Activated CD4-positive, alpha-beta T cell treated with anti-CD3 and anti-CD28 coated beads for 36 hours (primary cell): ENCODE measurements around the gene CTBP1. TPM values are rescaled to one million over a fixed set of nuclear protein-coding genes. Genes with fewer than 3 reads are reported as not detected.

Experiments used
- ATAC-seq: fragments of 200-7000 bp; cut with Tn5 transposase; one replicate; pipeline ENCODE4 v1.10.0; 2021; ENCODE audit warnings: mild to moderate bottlenecking, moderate library complexity
- CTCF ChIA-PET: fragments of 350-600 bp; sonication (Branson Sonifier 250); formaldehyde crosslinking; loops from one replicate; lab custom pipeline; 2021; ENCODE audit warnings: antibody characterized with exemption; lab: Charles Lee
- POLR2A ChIA-PET: fragments of 350-600 bp; sonication (Branson Sonifier 250); formaldehyde crosslinking; loops from one replicate; lab custom pipeline; 2021; ENCODE audit warnings: antibody characterized with exemption, inconsistent platforms; lab: Charles Lee
- DNase-seq: peaks from one replicate; pipeline ENCODE4 v3.0.0-alpha.2; 2020
- H3K27ac Mint-ChIP-seq: one replicate; pipeline ENCODE4 v1.8.0; 2021; ENCODE audit warnings: mixed read lengths
- H3K27me3 Mint-ChIP-seq: one replicate; pipeline ENCODE4 v1.8.0; 2021; ENCODE audit warnings: mixed read lengths
- H3K36me3 Mint-ChIP-seq: one replicate; pipeline ENCODE4 v1.8.0; 2021; ENCODE audit warnings: low read depth, mixed read lengths
- H3K4me1 Mint-ChIP-seq: one replicate; pipeline ENCODE4 v1.8.0; 2021; ENCODE audit warnings: mixed read lengths
- H3K4me3 Mint-ChIP-seq: one replicate; pipeline ENCODE4 v1.8.0; 2021; ENCODE audit warnings: mild to moderate bottlenecking, moderate library complexity, mixed read lengths
- H3K9me3 Mint-ChIP-seq: one replicate; pipeline ENCODE4 v1.8.0; 2021; ENCODE audit warnings: low read depth, mixed read lengths
- intact Hi-C, 2 experiments: fragments of 100-400 bp; cut with DNase I in 1 of 2; cut with micrococcal nuclease in 1 of 2; formaldehyde crosslinking; loops; one replicate each; pipeline versions ENCODE4 v1.14.2 to v1.15.1; 2022 to 2024; cut with DNase I, micrococcal nuclease
- total RNA-seq, 2 experiments: library from RNA; stranded (reverse); gene quantifications; one replicate each; pipeline ENCODE4 v1.2.3, GENCODE V29; 2021

The CTBP1 gene
- total RNA-seq, 2 experiments from 2014 or later, result 152 to 177 TPM

DNA sequence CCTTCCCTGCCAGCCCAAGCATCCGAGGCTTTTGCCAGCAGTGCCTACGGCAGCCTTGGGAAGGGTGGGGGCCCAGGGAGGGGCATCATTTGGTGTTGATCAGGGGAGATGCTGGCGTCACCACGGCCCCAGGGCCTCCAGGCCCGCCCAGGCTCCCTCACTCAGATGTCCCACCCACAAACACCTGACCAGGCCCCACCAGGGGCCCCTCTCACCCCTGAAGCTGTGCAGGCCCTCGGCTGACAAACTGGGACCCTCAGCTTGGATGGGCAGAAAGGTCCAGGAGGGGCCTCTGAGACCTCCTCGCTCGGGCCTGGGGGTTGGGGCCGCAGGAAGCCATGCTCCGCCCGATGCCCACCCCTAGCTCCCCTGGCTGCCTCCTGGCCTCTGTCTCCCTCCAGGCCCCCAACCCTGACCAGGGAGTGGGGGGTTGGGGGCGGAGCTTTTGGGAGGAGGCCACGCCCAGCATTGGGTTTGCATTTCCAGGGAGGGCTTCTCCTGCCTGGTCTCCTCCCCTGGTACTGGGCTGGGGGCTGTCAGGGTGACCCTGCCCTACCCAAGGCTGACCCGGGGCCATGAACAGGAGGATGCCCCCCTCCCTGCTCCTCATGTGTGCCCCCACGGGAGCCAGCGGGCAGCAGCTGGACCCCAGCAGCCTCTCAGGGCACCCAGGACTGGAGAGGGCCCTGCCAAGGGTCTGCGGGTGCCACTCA is 43.2 kb downstream of the CTBP1 start:
- H3K27me3 Mint-ChIP-seq, result no peaks in the 10 kb centered on the region

GRCh38 chr4:1204828-1205585 is 43.9 kb downstream of the CTBP1 start:
- intact Hi-C loops, result loop anchor here (5.0 kb wide), 4 partner anchors 38 to 507 kb away; partner anchors contain the start of genes SLBP (in 1 of the 2) and UVSSA (in 1 of the 2)
- Mint-ChIP-seq H3K36me3 (no peaks in the 10 kb centered on the region), H3K4me1 (peaks cover 36% of the 10 kb centered on the region), H3K9me3 (no peaks in the 10 kb centered on the region), H3K4me3 (no peak overlapping the region), H3K27ac (no peak overlapping the region), H3K27me3 (no peaks in the 10 kb centered on the region)
- DNase-seq, result peak; percentile 3
- ChIA-PET CTCF (interaction anchor here (2.4 kb wide), 1 partner anchor 38 kb away, joined by 8 read pairs; no protein-coding TSS in a partner anchor), POLR2A (no interaction called here)
- ATAC-seq, result no peak

More for the DNA sequence above, 43.2 kb downstream of the CTBP1 start:
- Mint-ChIP-seq H3K36me3 (no peaks in the 10 kb centered on the region), H3K4me1 (peaks cover 32% of the 10 kb centered on the region), H3K4me3 (no peak overlapping the region), H3K9me3 (no peaks in the 10 kb centered on the region), H3K27ac (no peak overlapping the region)
- CTCF ChIA-PET, result interaction anchor here (2.4 kb wide), 1 partner anchor 39 kb away, joined by 8 read pairs; no protein-coding TSS in a partner anchor
- DNase-seq (peak; percentile 3), ATAC-seq (no peak)
- POLR2A ChIA-PET, result no interaction called here
- intact Hi-C loops, result no loop called here

DNA sequence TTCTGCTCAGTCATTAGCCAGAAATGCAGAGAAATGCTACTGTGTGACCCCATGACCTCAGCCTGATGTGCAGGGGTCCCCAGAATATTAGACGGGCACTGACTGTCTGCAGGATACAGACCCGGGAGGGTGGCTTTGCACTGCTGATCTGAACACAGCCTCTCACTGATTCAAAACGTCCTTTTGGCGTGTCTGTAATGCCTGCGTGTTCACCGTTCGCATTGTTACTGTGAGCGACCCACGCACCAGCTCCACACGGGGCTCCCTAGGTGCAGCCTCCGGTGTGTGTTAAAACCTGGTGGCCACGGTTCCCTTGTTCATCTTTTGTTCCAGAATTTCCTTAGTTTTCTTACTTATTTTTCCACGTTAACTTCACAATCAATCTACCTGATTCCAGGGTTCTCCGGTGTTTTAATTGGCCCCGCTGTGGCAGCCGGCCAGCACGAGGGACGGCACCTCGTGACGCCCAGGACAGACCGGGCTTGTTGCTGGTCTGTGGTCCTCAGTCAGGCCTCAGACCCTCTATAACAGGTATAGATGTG is 44.6 kb downstream of the CTBP1 start:
- Mint-ChIP-seq H3K4me1 (peaks cover 40% of the 10 kb centered on the region), H3K4me3 (no peak overlapping the region), H3K27me3 (no peaks in the 10 kb centered on the region), H3K9me3 (no peaks in the 10 kb centered on the region), H3K36me3 (no peaks in the 10 kb centered on the region), H3K27ac (no peak overlapping the region)
- ChIA-PET CTCF (interaction anchor here (1.0 to 3.1 kb wide), 3 partner anchors 37 to 148 kb away, joined by 5 to 23 read pairs (median 8); no protein-coding TSS in a partner anchor), POLR2A (no interaction called here)
- intact Hi-C loops, result loop anchor here (5.0 kb wide), 4 partner anchors 37 to 508 kb away; partner anchors contain the start of genes SLBP (in 1 of the 2) and UVSSA (in 1 of the 2)
- ATAC-seq (no peak), DNase-seq (peak; percentile 7)

- H3K4me3 Mint-ChIP-seq, result no peak overlapping the region
- CTCF ChIA-PET, result interaction anchor here (0.6 to 3.1 kb wide), 4 partner anchors 36 to 149 kb away, joined by 3 to 23 read pairs (median 4); no protein-coding TSS in a partner anchor
- intact Hi-C loops, result loop anchor here (5.0 kb wide), 4 partner anchors 36 to 509 kb away; partner anchors contain the start of genes SLBP (in 1 of the 2) and UVSSA (in 1 of the 2)
- ATAC-seq (no peak), DNase-seq (peak; percentile 3)
- peak overlapping the region; percentile 47 for H3K27ac Mint-ChIP-seq
- no peaks in the 10 kb centered on the region for H3K36me3 Mint-ChIP-seq
- peaks cover 40% of the 10 kb centered on the region for H3K4me1 Mint-ChIP-seq
- no peaks in the 10 kb centered on the region for H3K27me3 Mint-ChIP-seq
- POLR2A ChIA-PET, result interaction anchor here (0.7 kb wide), 1 partner anchor 33 kb away, joined by 3 read pairs; no protein-coding TSS in a partner anchor
- no peaks in the 10 kb centered on the region for H3K9me3 Mint-ChIP-seq
Measured at GRCh38 chr4:1203026-1203616, 45.8 kb downstream of the CTBP1 start.

DNA sequence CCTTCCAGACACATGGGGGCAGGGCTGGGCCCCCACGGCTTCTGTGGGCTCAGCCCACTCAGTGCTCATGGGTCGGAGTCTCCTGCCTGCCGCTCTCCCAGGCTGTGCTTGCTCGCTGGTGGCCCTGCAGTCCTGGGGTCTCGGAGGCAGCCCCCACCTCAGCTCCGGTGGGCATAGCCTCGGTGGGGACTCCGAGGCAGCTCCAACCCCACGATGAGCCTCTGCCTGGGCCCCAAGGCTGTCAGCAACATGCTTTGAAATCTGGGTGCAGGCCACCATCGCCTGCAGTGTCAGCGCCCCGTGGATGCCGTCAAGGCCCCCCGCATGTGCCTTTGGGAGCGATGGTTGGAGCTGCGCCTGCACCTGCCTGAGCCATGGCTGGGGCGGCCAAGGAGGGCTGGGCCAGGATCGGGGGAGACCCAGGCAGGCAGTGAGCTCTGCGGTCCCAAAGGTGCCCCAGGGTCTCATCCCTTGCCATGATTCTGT is 46.4 kb downstream of the CTBP1 start:
- DNase-seq (no peak), ATAC-seq (no peak)
- peaks cover 40% of the 10 kb centered on the region for H3K4me1 Mint-ChIP-seq
- H3K27me3 Mint-ChIP-seq, result no peaks in the 10 kb centered on the region
- intact Hi-C loops, result loop anchor here (1.0 to 5.0 kb wide), 9 partner anchors 15 to 510 kb away; partner anchors contain the start of genes UVSSA (in 2 of the 2), MAEA (in 1 of the 2) and SLBP (in 1 of the 2)
- no peaks in the 10 kb centered on the region for H3K9me3 Mint-ChIP-seq
- ChIA-PET CTCF (interaction anchor here (0.5 to 3.1 kb wide), 4 partner anchors 13 to 112 kb away, joined by 3 to 23 read pairs (median 4); no protein-coding TSS in a partner anchor), POLR2A (no interaction called here)
- H3K4me3 Mint-ChIP-seq, result peak overlapping the region; percentile 74
- H3K36me3 Mint-ChIP-seq, result no peaks in the 10 kb centered on the region
- peak overlapping the region; percentile 99 for H3K27ac Mint-ChIP-seq

DNA sequence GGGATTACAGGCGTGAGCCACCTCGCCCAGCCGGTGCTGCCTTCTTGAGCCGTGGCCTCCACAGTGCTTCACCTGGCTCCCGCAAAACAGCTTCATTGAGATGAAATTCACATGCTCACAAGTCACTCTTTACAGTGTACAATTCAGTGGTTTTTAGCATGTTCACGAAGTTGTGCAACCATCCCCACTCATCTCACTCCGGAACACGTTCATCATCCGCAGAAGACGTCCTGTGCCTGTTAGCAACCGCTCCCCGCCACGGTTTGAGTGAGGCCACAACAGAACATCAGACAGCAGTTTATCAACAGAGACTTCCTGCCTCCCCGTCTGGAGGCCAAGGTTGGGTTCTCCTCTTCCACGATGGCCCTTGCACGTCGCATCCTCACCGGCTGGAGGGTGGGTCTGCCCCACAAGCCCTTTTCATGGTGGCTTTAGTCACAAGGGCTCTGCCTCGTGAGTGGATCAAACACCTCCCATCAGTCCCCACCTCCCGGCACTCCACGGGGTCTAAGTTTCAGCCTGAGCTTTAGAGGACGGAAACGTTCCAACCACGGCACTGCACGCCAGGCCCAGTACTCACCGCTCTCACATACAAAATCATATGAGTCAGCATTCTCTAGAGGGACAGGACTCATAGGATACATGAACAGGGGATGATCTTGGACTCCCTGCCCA is 46.9 kb downstream of the CTBP1 start:
- peaks cover 40% of the 10 kb centered on the region for H3K4me1 Mint-ChIP-seq
- peak; percentile 91 for DNase-seq
- H3K9me3 Mint-ChIP-seq, result no peaks in the 10 kb centered on the region
- H3K27ac Mint-ChIP-seq, result peak overlapping the region; percentile 99
- peak overlapping the region; percentile 74 for H3K4me3 Mint-ChIP-seq
- ATAC-seq, result peak; percentile 81
- no peaks in the 10 kb centered on the region for H3K27me3 Mint-ChIP-seq
- ChIA-PET CTCF (interaction anchor here (0.5 to 3.1 kb wide), 7 partner anchors 12 to 144 kb away, joined by 3 to 23 read pairs (median 4); no protein-coding TSS in a partner anchor), POLR2A (interaction anchor here (1.1 kb wide), 1 partner anchor 32 kb away, joined by 6 read pairs; no protein-coding TSS in a partner anchor)
- intact Hi-C loops, result loop anchor here (1.0 to 5.0 kb wide), 11 partner anchors 15 to 510 kb away; partner anchors contain the start of genes UVSSA (in 2 of the 2), MAEA (in 1 of the 2) and SLBP (in 1 of the 2)
- H3K36me3 Mint-ChIP-seq, result peaks cover 2% of the 10 kb centered on the region

DNA sequence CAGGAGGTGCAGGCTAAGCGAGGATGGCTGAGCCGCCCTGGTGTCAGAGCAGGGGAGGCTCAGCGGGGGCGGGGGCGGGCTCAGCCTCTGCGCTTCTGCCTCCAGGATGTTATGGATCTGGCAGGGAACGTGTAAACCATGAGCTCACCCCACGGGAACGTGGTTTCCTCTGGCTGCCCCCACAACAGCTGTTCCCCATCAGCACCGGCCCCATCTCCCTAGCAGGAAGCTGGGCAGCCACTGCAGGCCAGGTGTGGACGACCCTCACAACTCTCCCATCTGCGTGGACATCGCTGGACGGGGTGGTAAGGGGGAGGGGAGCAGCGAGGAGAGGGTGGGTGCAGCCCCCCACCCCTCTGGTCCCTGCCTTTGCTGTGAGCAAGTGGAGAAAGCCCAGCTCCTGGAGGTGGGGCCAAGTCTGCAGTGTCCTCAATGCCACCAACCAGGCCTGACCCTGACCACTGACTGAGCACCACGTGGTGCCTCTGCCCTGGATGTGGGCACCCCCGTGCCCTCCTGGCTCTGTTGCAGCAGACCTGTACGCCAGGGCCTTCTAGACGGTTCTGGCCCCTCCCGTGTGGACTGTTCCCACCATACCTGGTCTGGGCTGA is 48.4 kb downstream of the CTBP1 start:
- H3K27me3 Mint-ChIP-seq, result no peaks in the 10 kb centered on the region
- H3K4me3 Mint-ChIP-seq, result peak overlapping the region; percentile 74
- ChIA-PET POLR2A (interaction anchor here (0.5 kb wide), 1 partner anchor 601 kb away, joined by 3 read pairs; no protein-coding TSS in a partner anchor), CTCF (interaction anchor here (0.6 to 1.3 kb wide), 3 partner anchors 10 to 1287 kb away, joined by 3 read pairs; no protein-coding TSS in a partner anchor)
- no peak for ATAC-seq
- peak; percentile 51 for DNase-seq
- H3K36me3 Mint-ChIP-seq, result peaks cover 5% of the 10 kb centered on the region
- peak overlapping the region; percentile 73 for H3K27ac Mint-ChIP-seq
- no peaks in the 10 kb centered on the region for H3K9me3 Mint-ChIP-seq
- H3K4me1 Mint-ChIP-seq, result peaks cover 40% of the 10 kb centered on the region
- intact Hi-C loops, result loop anchor here (2.0 to 5.0 kb wide), 6 partner anchors 14 to 512 kb away; partner anchors contain the start of genes SLBP (in 1 of the 2) and UVSSA (in 1 of the 2)

GRCh38 chr4:1199556-1200331 is 49.2 kb downstream of the CTBP1 start:
- ChIA-PET CTCF (interaction anchor here (0.6 kb wide), 2 partner anchors 68 to 223 kb away, joined by 3 read pairs; no protein-coding TSS in a partner anchor), POLR2A (interaction anchor here (0.5 to 0.8 kb wide), 2 partner anchors 335 to 600 kb away, joined by 3 read pairs; no protein-coding TSS in a partner anchor)
- Mint-ChIP-seq H3K36me3 (peaks cover 5% of the 10 kb centered on the region), H3K9me3 (no peaks in the 10 kb centered on the region), H3K27me3 (no peaks in the 10 kb centered on the region), H3K27ac (no peak overlapping the region), H3K4me3 (peak overlapping the region; percentile 74), H3K4me1 (peaks cover 38% of the 10 kb centered on the region)
- no peak for ATAC-seq
- peak; percentile 5 for DNase-seq
- intact Hi-C loops, result loop anchor here (2.0 to 5.0 kb wide), 6 partner anchors 13 to 513 kb away; partner anchors contain the start of genes SLBP (in 1 of the 2) and UVSSA (in 1 of the 2)
